ENCODE measurements around the gene RETREG1.

RETREG1 gene

GRCh38 chr5:16586556-16586955 is 30.2 kb downstream of the RETREG1 start:
- Histone ChIP-seq H3K27me3 (ENCODE audit: insufficient read depth, poor library complexity, severe bottlenecking) (no peaks in the 10 kb centered on the region), H3K4me3 (replicated peaks; ENCODE audit: insufficient read depth, low read length) (no peak overlapping the region), H3K27ac (replicated peaks) (no peak overlapping the region)
- TF ChIP-seq POLR2AphosphoS5 (IDR thresholded peaks at IDR 0.05; ENCODE audit: low read depth), result no peak
- no peak for TF ChIP-seq SPI1 (IDR thresholded peaks at IDR 0.05; ENCODE audit: borderline replicate concordance, low read depth)
- TF ChIP-seq, protein P1, sequence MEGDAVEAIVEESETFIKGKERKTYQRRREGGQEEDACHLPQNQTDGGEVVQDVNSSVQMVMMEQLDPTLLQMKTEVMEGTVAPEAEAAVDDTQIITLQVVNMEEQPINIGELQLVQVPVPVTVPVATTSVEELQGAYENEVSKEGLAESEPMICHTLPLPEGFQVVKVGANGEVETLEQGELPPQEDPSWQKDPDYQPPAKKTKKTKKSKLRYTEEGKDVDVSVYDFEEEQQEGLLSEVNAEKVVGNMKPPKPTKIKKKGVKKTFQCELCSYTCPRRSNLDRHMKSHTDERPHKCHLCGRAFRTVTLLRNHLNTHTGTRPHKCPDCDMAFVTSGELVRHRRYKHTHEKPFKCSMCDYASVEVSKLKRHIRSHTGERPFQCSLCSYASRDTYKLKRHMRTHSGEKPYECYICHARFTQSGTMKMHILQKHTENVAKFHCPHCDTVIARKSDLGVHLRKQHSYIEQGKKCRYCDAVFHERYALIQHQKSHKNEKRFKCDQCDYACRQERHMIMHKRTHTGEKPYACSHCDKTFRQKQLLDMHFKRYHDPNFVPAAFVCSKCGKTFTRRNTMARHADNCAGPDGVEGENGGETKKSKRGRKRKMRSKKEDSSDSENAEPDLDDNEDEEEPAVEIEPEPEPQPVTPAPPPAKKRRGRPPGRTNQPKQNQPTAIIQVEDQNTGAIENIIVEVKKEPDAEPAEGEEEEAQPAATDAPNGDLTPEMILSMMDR (IDR thresholded peaks at IDR 0.05; ENCODE audit: insufficient read depth, low read length), result no peak
- no peak for TF ChIP-seq GABPA (IDR thresholded peaks at IDR 0.05; ENCODE audit: low read depth)
- no peak for TF ChIP-seq REST (IDR thresholded peaks at IDR 0.05; ENCODE audit: insufficient replicate concordance, low read depth)
- no peak for DNase-seq (ENCODE audit: low read depth in 1 of 2, low spot score in 1 of 2)

DNA sequence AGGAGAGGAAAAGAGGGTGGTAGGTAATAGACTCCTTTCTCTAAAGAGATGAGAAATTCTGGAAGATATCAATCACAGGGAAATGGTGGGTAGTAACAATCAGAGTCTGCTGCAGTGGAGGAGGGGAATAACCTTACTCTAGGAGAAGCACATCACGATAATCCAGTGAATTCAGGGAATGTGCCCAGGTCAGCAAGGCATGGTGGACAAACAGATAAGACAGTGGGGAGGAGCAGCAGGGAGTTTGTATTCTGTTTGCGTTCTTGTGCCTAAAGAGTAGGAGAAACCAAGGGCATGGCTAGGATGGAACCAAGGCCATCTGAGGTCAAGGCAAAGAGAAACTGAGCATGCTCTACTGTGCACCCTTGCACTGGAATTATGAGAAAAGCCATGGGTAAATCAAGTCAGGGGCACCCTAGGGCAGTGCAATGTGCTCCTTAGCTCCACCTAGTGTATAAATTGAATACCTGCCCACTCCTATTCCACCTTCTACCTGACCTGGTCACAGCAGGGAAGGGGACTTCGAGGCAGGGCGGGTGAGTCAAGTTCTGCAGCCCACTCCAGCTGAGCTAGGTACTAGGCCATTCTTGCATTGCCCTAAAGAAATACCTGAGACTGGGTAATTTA is 31.6 kb downstream of the RETREG1 start:
- no peaks in the 10 kb centered on the region for H3K27me3 ChIP-seq (ENCODE audit: insufficient read depth, poor library complexity, severe bottlenecking)
- TF ChIP-seq GABPA (IDR thresholded peaks at IDR 0.05; ENCODE audit: low read depth) (no peak), POLR2AphosphoS5 (IDR thresholded peaks at IDR 0.05; ENCODE audit: low read depth) (no peak), REST (IDR thresholded peaks at IDR 0.05; ENCODE audit: insufficient replicate concordance, low read depth) (no peak), SPI1 (IDR thresholded peaks at IDR 0.05; ENCODE audit: borderline replicate concordance, low read depth) (no peak)
- TF ChIP-seq, protein P1 (IDR thresholded peaks at IDR 0.05; ENCODE audit: insufficient read depth, low read length), result peak; percentile 25
- DNase-seq (ENCODE audit: low read depth in 1 of 2, low spot score in 1 of 2), result no peak

GRCh38 chr5:16582081-16582480 is 34.7 kb downstream of the RETREG1 start:
- Histone ChIP-seq H3K27ac (replicated peaks) (no peak overlapping the region), H3K27me3 (ENCODE audit: insufficient read depth, poor library complexity, severe bottlenecking) (no peaks in the 10 kb centered on the region), H3K4me3 (replicated peaks; ENCODE audit: insufficient read depth, low read length) (no peak overlapping the region)
- TF ChIP-seq POLR2AphosphoS5 (IDR thresholded peaks at IDR 0.05; ENCODE audit: low read depth) (no peak), SPI1 (IDR thresholded peaks at IDR 0.05; ENCODE audit: borderline replicate concordance, low read depth) (no peak), REST (IDR thresholded peaks at IDR 0.05; ENCODE audit: insufficient replicate concordance, low read depth) (no peak), GABPA (IDR thresholded peaks at IDR 0.05; ENCODE audit: low read depth) (no peak)
- TF ChIP-seq, protein P1 (IDR thresholded peaks at IDR 0.05; ENCODE audit: insufficient read depth, low read length), result no peak
- no peak for DNase-seq (ENCODE audit: low read depth in 1 of 2, low spot score in 1 of 2)

More for the DNA sequence above, 31.6 kb downstream of the RETREG1 start:
- no peak overlapping the region for H3K4me3 ChIP-seq (replicated peaks; ENCODE audit: insufficient read depth, low read length)
- no peak overlapping the region for H3K27ac ChIP-seq (replicated peaks)

Measured in HL-60 (cell line).